ENCODE data around the gene KCNQ1OT1. TPM values are rescaled to one million over a fixed set of nuclear protein-coding genes. Genes with fewer than 3 reads are reported as not detected.

The KCNQ1OT1 gene
- total RNA-seq = 0.51 and 0.76 TPM in 2 replicates

DNA sequence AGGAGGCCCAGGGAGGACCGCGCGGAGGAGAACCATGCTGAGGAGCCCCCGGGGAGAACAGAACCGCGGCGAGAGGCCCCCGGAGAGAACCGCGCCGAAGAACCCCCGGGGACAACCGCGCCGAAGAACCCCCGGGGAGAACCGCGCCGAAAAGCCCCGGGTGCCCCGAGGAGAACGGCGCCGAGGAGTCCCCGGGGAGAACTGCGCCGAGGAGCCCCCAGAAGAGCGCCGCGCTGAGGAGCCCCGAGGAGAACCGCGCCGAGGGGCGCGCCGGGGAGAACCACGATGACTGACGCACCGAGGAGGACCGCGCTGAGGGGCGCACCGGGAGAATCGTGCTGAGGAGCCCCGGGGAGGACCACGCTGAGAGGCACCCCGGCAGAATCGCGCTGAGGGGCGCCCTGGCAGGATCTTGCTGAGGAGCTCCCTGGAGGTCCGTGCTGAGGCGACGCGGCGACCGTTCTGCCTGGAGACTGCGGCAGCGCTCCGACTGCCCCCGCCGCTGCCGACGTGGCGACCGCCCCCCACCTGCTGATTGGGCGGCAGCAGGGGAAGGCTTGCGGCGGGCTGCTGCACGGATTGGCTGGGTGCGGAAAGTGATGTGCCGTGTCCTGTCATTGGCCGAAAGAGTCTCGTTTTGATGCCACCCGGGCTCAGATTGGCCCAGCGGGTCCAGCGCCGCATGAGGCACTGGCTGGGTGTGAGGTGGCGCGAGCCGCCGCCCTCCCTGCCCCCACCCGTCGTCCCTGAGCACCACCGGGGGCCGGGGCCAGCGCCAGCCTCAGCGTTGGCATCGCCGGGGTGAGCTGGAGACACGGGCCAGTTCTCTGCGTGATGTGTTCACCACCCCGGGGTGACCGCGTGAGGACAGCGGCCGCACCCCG is at the start of gene KCNQ1OT1:
TSS of gene KCNQ1OT1 (minus strand) at position 464 of the 884 bp plus-strand sequence.
- peak; percentile 84 to 94 for DNase-seq (ENCODE audit: low read depth in 2 of 2)

DNA sequence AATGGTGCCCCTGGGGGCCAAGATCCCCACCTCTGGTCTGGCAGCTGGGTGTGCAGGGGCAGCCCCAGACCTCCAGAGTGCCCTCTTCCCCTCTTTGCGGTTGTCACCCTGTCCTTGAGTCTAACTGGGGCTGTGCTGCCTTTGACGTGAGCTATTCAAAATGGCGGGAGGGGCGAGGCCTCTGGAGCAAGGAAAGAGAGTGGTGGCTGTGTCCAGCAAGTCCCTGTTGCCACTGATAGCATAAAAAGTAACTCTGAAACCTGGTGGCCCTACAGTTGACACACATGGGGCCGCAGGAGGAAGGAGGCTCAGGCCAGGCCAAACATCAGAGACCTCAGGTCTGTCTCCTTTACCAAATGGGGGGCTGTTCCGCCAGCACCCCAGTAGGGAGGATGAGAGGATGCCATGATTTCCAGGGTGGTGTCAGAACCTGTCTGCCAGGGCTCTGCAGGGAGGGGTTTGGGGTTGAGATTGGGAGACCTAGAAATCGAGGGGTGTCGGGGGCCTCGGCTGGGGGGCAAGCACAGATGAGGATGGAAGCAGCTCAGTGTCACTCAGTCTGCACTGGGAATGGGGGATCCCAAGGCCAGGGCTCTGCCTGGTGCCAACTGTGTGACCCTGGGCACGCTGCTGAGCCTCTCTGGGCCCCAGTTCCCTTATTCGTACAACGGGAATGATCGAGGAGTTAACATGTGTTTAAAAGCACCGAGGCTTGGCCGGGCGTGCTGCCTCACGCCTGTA is 49.2 kb upstream of the KCNQ1OT1 start:
- no peak for DNase-seq (ENCODE audit: low read depth in 2 of 2)

DNA sequence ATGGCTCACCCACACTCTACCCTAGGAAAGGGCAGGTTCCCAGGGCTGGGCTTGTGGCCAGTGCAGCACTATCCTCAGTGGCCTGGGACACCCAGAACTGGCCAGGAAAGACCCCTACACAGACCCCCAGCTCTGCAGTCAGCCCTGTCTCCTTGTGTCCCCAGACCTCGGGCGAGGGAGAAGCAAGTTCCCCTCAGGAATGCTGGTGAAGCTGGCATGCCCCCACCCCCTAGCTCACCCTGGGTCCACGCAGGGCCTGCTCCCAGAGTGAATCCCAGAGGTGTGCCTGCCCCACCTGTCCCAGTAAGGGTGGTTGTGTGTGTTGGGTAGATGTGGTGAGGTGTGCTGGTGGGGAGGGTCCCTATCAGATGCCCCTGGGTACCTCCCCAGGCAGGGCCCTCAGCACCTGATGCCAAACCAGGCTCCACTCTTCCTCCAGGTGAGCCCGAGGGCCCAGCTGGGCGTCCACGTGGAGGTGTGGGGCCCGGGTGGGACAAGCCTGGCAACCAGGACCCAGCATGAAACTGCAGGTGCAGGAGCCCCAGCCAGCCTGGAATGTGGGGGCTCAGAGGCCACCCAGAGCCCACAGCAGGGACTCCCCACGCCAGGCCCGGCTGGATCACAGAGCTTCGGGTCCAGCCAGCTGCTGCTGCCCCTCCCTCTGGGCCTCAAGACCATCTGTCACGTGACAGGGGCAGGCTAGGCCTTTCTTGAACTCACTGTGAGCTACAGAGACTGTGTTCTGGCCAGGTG is 48.4 kb upstream of the KCNQ1OT1 start:
- DNase-seq (ENCODE audit: low read depth in 2 of 2) = no peak

DNA sequence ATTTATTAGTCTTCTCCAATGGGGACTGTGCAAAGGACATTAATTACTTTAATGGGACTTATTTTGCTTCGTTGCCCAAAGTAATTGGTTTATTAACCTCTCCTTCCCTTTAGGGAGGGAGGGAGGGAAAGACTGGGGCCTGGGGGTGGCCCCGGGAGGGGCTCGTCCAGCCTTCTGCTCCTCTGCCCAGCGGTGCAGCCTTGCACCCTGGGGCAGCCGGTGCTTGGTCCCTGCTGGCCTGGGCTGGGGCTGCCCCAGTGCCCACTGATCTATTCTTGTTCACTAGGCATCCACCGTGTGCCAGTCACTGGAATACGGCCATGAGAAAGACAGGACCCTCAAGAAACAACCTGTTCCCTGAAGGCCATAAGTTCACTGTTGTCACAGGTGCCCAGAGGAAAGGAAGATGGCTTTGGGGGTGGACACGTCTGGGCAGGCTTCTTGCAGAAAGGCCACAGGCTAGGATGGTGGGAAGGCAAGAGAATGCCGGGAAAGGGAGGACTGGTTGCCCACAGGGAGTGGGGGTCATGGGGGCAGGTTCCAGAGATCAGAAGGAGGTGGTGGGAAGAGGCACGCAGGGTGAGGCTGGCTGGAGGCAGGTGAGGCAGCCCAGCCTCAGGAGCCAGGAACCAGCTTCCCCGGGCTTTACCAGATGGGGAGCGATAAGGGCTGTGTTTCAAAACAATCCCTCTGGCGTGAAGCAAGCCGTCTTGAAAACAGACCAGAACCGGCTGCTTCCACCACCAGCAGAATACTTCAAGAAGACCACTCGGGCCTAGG is 47.6 kb upstream of the KCNQ1OT1 start:
- DNase-seq (ENCODE audit: low read depth in 2 of 2) = no peak

DNA sequence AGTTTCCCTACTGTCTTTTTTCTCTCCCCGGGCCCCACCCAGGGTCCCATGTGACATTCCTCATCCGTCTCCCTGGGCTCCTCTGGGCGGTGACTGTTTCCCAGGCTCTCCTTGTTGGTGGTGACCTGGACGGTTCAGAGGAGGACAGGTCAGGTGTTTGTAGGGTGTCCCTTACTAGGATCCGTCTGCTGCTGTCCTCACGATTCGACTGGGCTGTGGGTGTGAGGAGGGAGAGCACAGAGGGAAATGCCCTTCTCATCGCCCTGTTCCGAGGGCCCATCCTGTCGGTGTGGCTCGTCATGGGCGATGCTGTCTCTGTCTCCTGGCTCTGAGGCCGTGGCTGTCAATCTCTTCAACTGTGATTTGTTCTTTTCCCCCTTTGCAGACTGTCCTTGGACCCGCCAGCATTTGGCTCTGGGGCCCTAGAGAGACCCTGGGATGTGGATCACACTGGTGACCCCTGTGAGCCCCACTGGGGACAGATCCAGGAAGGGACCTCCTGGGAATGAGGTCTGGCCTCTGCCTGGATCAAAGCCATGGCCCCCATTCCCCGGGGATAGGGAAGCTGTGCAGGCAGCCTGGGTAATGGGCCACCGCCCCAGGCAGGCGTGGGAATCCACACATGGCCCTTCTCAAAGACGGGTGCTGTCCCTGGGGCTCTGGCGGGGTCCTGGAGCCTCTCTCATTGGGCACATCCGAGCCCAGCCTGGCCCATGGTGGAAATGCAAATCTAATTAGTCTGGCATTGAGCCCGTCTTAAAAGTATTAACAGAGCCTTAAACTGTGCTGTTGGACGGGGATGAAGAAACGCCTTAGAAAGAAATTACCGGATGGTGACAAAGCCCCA is 46.8 kb upstream of the KCNQ1OT1 start:
- DNase-seq (ENCODE audit: low read depth in 2 of 2) = no peak

DNA sequence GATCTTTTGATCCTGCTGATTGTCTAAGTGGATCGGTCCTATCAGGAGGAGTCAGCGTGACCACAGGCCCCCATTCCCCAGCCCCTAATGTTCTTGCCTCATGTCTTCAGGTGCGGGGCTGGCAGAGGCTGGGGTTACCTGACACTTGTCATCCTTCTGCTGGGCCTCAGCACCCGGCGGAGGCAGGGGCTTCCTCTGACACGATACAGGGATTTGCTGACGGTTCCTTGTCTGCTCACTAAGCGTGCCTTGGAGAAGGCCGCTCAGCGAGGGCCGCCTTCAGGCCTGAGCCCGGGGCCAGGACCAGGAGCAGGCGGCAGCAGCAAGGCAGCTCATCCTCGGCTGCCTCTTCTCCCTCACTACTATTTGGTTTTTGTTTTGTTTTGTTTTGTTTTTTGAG is 45.7 kb upstream of the KCNQ1OT1 start:
- DNase-seq (ENCODE audit: low read depth in 2 of 2) = no peak

DNA sequence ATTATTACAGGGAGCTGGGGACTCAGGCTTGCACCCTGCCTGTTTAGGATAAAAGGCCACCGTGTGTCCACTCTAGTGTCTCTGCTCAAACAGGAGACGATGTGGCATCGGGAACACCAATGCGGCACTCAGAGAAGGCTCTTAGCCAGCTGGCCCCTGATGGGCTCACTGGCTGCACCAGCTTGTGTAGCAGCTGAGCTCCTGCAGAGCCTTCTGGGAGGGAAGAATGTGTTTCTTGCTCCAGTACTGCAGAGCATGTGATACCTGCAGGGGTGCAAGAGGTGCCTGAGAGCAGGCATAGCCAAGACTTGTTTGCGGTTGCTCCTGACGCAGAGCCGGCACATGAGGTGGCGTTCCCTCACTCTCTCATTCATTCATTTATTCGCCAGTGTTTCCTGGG is 44.4 kb upstream of the KCNQ1OT1 start:
- no peak for DNase-seq (ENCODE audit: low read depth in 2 of 2)

DNA sequence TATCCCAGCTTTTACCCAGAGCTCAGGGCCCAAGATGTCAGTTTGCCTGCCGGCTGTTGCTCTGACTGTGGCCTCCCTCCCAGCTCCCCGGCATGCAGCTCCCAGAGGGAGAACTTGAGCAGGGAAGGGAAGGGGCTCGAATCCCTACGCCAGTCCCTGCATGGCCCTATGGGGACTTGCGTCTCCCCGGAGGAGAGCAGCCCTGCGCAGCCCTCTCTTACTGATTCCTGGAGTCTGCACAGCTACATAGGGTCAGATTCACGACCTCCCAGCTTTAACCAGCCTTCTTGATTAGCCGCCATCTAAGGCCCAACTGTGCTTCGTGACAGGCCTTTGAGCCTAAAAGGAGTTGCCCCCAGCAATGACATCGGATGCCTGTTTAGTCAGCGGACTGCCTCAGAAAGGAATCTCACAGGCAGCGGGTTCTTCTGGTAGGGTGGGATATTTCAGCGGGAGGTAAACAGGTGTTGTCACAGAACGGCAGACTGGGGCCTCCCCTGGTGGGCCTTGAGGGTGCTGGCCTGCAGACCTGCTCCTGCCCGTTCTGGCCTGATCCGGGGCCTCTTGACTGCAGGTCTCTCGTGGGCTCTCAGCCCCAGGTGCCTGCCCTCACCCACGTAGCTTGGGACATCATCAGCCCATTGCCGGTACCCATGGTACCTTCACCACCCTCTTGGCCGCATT is 43.8 kb upstream of the KCNQ1OT1 start:
- no peak for DNase-seq (ENCODE audit: low read depth in 2 of 2)

DNA sequence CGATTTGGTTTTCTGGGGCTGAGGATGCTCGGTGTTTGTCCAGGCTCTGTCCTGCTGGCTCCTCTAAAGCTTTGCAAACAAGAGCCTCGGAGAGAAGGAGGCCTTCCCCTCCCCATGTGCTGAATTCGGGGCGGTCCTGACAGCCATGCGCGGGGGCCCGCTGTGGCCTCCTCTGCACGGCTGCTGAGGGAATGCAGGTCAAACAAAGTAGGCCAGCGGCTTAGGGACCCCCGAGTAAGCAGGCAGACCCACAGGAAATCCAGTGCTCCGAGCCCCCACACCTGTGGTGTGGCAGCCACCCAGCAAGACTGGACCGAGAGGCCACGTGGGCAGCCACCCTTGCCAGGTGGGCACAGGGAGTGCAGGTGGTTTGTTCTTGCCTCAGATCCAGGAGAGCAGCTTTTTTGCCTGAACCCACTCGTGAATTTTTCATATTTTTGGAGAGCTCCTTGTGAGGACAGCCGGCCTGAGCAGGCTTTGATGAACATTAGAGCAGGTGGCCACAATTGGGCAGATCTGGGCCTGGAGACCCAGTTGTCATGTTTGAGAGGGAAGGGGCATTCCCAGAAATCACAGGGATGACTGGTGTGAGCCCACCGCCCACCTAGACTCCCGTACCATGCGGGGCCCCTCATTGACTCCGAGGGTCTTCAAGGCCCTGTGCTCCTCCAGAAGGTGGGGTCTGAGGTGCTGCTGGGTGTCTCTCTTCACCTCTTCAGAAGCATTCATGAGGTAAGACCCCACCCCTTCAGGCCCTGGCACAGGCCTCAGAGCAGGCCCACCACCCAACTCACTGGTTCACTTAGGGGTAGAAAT is 43.0 kb upstream of the KCNQ1OT1 start:
- no peak for DNase-seq (ENCODE audit: low read depth in 2 of 2)

DNA sequence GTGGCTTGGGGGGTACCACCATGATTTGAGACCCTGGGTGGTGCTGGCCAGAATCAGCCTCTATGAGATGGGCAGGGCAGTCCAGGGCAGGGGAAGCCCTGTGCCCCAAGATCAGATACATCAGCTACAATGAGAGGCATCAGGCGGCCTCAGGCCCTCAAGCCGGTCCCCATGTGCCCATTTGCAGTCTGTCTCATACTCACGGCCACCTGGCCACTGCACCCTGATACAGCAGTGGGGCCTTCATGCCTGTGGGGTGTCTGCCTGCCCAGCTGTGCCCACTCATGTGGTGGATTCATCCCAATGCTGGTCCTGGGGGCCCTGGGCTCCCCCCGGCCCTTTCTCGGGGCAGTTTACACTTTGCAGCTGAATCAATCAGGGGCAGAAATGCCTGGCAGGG is 42.4 kb upstream of the KCNQ1OT1 start:
- DNase-seq (ENCODE audit: low read depth in 2 of 2) = no peak

DNA sequence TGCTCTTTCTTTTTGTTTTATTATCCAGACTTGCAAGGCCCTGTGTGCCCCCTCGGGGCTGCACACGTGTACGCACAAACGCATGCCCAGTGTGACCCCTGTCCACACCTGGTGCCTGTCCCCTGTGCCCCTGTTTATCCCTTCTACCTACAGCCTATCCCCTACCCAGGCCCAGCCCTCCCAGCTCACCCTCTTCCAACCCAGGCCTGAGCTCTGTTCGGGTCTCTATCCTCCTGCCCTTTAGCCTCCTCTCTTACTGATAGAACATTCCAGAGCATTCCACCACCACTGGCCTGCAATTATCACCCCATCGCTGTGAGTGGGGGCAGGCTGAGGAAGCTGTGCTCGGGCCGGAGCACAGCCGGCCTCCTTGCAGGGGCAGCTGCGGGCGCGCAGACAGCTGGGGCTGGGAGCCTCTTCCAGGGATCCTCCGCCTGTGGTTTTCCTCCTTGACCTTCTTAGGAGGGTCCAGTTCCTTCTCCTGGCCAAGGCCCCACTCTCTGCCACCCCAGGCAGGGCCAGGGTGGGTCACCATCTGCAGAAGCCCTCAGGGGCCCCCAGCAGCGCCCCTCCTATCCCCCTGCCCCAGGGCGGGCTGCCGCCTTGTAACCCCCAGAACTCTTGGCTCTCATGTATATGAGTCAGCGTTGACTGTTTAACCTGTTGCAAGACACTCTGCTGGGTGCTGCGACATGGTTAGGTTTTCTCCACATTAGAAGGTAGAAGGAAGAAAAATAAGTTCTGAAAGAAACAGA is 41.8 kb upstream of the KCNQ1OT1 start:
- no peak for DNase-seq (ENCODE audit: low read depth in 2 of 2)

DNA sequence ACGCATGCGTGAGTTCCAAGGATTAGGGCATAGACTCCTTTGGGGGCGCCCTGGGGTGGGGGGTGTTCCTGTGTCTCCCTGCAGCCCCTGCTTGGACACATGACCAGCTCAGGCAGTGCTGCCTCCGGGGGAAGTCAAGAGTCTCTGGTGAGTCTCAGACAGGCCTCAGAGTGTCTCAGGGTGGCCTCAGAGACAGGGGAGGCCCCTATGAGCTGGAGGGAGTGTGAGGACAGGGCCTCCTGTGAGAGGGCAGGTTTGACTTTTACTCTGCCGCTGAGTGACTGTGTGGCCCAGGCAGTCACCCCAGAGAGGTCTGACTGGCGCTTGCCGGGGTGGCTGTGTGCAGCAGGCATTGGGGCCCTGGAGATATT is 41.2 kb upstream of the KCNQ1OT1 start:
- DNase-seq (ENCODE audit: low read depth in 2 of 2) = no peak

DNA sequence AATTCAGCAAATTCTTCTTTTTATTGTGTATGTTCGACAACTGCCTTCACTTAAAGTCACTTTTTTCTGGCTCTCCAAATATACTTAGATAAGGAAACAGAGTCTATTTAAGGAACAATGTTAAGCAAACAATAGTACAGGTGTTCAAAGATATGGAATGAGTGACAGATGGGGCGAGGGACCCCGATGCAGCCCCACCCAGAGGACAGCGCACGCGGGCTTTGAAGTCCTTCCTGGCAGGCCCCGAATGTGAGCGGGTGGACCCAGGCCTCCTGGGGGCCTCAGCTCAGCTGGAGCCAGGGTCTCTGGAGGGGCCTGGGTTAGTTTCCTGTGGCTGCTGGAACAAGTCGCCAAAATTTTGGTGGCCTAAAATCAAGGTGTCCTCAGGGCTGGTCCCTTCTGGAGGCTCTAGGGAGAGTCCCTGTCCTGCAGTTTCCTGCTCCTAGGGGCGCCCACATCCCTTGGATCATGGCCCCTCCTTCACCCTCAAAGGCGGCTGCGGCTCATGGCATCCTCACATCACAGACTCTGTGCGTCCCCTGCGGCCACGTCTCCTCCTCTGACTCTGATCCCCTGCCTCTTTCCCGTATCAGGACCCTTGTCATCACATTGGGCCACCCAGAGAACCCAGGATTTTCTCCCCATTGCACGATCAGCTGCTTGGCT is 40.6 kb upstream of the KCNQ1OT1 start:
- no peak for DNase-seq (ENCODE audit: low read depth in 2 of 2)

DNA sequence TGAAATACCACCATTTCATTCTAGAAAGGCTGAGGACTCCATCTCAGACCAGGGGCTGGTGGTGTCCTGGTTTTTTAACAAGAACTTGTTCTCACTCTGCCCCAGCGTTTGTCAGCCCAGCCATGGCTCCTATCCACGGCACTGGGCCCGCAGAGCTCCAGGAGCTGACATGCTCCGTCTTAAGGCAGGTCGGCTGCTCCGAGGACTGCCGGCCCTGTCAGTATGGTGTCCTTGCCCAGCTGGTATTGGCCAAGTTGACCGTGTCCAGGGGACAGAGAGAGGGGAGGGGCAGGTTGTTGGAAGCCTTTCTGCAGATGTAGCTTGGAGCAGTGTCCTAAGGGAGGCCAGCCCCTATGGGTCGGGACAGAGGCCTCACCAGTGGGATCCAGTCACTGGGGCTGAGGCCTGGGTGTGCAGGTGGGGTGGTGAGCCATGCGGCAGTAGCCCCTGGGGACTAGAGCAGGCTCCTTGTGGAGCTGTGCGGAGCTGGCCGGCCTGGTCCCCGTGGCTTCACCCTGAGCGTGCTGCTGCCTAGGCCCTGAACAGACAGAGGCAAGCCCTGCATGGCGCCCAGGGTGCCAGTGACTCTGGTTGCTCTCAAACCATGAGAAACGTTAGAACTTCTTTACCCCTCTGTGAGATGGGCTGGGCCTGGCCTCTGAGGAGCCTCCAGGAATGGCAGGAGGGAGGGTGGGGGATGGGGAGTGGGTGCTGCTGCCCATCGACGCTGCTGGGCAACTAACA is 39.9 kb upstream of the KCNQ1OT1 start:
- no peak for DNase-seq (ENCODE audit: low read depth in 2 of 2)

DNA sequence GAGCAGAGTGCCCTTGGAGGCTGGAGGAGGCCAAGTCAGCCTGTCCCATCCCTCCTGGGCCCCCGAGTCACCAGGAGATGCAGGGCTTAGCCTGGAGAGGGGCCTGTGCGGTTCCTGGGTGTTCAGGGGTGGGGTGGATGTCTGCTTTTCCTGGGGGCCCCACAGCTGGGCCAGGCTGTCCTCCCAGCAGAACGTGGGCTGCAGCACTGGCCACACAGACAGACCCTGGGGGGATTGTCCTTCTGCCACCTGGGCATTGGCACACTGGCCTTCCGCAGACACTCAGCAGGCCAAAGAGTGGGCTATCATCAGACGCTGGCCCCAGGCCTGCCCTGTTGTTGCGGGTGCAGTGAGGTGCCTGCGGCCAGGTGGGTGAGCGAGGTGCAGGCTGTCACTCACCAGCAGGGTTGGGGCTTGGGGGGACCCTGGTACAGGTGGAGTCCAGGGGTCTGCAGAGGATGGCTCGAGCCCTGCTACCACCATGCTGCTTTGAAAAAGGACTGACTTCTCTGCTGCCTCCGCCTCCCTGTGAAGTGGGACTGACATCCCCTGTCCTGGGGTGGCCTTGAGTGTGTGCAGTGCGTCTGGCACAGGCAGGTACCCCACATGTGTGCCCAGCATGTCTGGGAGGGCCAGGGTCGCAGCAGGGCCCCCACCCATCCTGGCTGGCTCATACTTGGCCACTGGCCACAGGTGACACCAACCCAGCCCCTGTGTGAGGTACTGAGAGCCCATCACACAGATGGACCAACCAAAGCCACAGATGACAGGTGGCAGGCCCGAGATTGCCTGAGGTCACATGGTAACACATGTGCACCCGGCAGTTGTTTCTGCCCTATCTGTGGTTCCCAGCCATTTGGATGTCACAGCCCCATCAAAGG is 39.0 kb upstream of the KCNQ1OT1 start:
- DNase-seq (ENCODE audit: low read depth in 2 of 2) = no peak

DNA sequence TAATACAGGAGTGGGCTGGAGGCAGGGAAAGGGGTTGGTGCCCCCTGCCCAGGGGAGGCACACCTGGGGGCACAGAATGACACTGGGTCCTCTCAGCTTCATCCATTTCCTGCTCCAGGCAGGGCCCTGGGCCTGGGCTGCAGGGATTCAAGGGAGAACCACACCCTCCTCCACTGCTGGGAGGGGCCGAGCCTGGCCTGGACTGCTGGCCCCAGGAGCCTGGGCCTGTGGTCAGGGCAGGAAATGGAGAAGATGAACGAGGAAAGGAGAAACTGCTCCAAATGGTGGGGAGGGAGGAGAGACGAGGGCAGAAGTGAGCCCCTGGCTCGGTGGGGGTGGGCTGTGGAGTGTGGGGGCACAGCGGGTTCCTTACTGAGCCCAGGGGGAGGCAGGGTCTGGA is 38.1 kb upstream of the KCNQ1OT1 start:
- DNase-seq (ENCODE audit: low read depth in 2 of 2) = no peak

All from dermis microvascular lymphatic vessel endothelial cell (primary cell).